Astrocyte (in vitro differentiated cells and primary cell): ENCODE data around the gene OVCA2.

Source experiments
- EZH2 ChIP-seq: IDR thresholded peaks from 2 replicates; pipeline ENCODE4 v1.6.1; 2012; ENCODE audit warnings: mild to moderate bottlenecking, low read length, inconsistent platforms; ENCODE audit not compliant: insufficient read depth
- TF ChIP-seq, protein P1 (sequence below): IDR thresholded peaks from 2 replicates; pipeline ENCODE4 v1.5.1; 2011; ENCODE audit warnings: low read depth, mild to moderate bottlenecking, inconsistent platforms, low read length, moderate library complexity; ENCODE audit not compliant: insufficient read depth

DNA sequence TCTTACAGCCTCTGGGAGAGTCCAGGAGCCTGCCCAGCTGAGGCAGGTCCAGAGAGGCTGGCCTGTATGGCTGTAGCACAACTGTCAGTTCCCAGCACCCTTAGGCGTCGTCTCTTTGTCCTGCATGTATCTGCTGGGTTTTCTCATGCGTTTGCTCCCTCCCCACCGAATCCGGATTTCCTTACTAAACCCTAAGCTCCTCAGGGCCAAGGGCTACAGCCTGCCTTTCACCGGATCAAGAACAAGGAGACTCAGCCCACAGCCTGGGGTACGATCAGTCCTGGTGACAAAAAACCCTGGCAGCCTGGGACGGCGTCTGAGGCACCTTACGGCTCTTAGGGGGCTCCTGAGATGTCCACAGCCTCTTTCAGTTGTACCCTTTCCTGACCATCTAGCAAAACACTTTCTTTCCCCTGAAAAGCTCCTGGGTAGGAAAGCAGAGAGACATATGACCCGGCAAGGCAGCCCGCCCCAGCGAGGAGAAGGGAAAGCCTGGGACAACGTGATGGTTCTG is 25.3 kb downstream of the OVCA2 start:
- TF ChIP-seq, protein P1, sequence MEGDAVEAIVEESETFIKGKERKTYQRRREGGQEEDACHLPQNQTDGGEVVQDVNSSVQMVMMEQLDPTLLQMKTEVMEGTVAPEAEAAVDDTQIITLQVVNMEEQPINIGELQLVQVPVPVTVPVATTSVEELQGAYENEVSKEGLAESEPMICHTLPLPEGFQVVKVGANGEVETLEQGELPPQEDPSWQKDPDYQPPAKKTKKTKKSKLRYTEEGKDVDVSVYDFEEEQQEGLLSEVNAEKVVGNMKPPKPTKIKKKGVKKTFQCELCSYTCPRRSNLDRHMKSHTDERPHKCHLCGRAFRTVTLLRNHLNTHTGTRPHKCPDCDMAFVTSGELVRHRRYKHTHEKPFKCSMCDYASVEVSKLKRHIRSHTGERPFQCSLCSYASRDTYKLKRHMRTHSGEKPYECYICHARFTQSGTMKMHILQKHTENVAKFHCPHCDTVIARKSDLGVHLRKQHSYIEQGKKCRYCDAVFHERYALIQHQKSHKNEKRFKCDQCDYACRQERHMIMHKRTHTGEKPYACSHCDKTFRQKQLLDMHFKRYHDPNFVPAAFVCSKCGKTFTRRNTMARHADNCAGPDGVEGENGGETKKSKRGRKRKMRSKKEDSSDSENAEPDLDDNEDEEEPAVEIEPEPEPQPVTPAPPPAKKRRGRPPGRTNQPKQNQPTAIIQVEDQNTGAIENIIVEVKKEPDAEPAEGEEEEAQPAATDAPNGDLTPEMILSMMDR: no peak
- TF ChIP-seq EZH2: no peak
